Activated CD4-positive, alpha-beta T cell treated with anti-CD3 and anti-CD28 coated beads, Interleukin-2, Interleukin-6, amounts not matched to agents 100 ng/mL and 50 ng/mL, durations not matched to agents 16 hours and 8 hours (primary cell): ENCODE data around the gene CD72.
"Not testable (repeated sequence)": the region's sequence is repeated elsewhere in the genome, so short reads cannot be mapped to it uniquely, and the experiment has no call there.

Experiments used
- DNase-seq: peaks from one replicate; pipeline ENCODE4 v3.0.0-alpha.2; 2020

Gene CD72

GRCh38 chr9:35583521-35583920 lies 34.7 kb downstream of the CD72 start:
- DNase-seq = not testable (repeated sequence)

DNA sequence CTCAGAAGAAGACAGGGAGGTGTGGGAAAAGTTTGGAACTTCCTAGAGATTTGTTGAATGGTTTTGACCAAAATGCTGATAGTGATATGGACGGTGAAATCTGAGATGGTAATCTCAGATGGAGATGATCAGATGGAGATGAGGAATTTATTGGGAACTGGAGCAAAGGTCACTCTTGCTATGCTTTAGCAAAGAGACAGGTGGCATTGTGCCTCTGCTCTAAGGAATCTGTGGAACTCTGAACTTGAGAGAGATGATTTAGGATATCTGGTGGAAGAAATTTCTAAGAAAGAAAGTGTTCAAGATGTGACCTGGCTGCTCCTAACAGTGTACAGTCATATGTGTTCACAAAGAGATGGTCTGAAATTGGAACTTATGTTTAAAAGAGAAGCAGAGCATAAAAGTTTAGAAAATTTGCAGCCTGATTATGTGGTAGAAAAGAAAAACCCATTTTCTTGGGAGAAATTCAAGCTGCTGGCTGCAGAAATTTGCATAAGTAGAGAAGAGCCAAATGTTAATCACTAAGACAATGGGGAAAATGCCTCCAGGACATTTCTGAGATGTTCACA lies 38.5 kb downstream of the CD72 start:
- not testable (repeated sequence) for DNase-seq

DNA sequence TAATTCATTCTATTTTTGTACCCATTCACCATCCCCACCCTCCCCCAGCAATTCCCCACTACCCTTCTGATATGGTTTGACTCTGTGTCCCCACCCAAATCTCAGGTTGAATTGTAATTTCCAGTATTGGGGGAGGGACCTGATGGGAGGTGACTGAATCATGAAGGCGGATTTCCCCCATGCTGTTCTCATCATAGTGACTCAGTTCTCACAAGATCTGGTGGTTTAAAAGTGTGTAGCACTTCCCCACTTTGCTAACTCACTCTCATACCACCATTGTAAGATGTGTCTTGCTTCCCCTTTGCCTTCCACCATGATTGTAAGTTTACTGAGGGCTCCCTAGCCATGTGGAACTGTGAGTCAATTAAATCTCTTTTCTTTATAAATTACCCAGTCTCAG lies 39.1 kb downstream of the CD72 start:
- peak; percentile 65 for DNase-seq

GRCh38 chr9:35577486-35577885 lies 40.7 kb downstream of the CD72 start:
- DNase-seq = no peak

DNA sequence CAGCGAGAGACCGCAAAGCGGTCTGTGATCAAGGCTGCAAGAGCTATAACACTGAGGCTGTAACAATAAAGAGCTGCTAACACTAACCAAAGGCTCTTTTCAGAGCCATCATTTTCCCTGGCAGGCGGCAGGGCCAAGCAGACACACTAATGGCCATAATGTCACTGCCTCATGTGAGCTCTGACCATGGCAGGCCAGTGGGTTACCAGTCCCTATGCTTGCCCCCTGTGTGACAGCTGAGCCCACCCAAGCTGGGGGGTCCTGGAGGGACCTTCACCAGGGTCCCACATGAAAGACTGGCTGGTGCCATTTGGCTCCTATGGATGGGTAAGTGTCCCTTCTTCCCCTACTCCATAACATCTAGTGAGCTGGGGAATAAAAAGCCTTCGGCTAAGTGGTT lies 42.7 kb downstream of the CD72 start:
- DNase-seq = no peak

- DNase-seq = no peak
Measured at GRCh38 chr9:35574578-35575122, 43.6 kb downstream of the CD72 start.

DNA sequence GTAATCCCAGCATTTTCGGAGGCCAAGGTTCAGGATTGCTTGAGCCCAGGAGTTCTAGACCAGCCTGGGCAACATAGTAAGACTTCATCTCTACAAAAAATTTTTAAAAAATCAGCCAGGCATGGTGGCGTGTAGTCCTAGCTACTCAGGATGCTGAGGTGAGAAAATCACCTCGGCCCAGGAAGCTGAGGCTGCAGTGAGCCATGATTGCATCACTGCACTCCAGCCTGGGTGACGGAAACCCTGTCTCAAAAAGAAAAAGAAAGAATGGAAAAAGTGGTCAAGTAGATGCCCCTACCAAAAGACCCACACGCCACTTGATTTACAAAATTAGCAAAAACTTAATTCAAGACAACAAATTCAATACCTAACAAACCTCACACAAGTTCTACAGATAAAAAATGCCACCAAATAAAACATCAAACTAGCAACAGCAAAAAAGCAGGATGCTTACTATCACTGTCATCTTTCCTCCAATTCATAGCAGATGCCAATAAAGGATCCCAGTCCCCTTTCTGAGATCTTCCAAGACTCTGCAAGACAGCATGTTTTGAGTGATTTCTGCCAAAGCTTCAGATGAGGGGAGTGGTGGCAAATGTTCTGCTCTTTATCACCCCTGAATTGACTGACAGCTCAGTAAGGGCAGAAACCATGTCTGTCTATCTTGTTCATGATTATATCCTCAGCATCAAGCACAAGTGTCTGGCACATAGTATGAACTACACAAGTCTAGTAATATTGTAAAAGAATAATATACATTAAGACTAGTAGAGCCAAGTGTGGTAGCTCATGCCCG lies 47.3 kb downstream of the CD72 start:
- peak; percentile 80 for DNase-seq

- DNase-seq = no peak
Measured at GRCh38 chr9:35569206-35569605, 49.0 kb downstream of the CD72 start.

GRCh38 chr9:35568196-35568595 lies 50.0 kb downstream of the CD72 start:
- no peak for DNase-seq

DNA sequence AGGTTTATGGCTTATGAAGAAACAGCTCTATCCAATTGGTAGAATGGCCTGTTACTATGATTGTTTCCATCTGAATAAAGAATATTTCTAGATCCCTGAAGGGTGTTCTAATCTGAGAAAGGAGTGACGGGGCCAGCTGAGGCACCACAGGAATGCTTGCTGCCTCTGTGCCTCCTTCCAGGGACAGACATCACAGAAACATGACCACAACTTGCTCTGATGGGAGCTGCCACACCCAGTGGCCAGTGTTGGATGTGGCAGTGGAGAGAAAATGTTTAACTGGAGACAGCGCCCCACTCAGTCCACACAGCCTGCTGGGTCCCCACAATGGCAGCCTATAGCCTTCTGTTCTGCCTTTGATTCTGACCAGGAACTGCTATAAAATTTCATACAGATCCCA lies 51.8 kb downstream of the CD72 start:
- DNase-seq = no peak

DNA sequence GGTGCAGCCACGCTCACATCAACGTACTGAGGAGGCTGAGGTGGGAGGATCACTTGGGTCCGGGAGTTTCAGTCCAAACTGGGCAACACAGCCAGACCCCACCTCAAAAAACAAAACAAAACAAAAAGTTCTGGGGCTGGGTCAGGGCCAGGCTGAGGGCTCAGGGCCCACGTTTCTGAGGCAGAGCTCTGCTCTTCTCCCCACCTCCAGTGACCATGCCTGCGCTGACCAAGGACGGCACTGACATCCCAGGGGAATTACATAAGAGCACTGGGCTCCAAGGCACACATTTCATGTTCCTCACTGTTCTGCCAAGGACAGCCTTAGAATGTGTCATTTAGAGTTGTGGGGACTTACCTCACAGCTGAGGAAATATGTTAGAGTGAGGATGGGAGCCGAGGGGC lies 53.6 kb downstream of the CD72 start:
- DNase-seq = no peak

DNA sequence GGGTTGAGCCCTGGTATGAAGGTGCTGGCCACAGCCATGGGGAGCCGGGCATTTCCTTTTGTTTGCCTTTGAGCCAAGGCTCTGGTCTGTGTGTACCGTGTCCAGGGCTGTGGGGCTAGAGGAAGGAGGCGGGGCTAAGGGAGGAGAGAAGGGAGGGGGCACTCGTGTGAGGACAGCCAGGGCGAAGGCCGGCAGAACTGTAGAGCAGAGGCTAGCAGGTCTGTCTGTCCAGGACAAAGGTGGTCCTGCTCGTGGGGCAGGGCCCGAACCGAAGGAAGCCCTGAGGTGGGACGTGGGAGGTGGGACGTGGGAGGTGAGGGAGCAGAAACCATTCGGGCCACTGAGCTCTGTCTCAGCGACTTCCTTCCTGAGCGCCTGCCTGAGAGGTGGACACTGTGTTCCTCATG lies 54.4 kb downstream of the CD72 start:
- no peak for DNase-seq

DNA sequence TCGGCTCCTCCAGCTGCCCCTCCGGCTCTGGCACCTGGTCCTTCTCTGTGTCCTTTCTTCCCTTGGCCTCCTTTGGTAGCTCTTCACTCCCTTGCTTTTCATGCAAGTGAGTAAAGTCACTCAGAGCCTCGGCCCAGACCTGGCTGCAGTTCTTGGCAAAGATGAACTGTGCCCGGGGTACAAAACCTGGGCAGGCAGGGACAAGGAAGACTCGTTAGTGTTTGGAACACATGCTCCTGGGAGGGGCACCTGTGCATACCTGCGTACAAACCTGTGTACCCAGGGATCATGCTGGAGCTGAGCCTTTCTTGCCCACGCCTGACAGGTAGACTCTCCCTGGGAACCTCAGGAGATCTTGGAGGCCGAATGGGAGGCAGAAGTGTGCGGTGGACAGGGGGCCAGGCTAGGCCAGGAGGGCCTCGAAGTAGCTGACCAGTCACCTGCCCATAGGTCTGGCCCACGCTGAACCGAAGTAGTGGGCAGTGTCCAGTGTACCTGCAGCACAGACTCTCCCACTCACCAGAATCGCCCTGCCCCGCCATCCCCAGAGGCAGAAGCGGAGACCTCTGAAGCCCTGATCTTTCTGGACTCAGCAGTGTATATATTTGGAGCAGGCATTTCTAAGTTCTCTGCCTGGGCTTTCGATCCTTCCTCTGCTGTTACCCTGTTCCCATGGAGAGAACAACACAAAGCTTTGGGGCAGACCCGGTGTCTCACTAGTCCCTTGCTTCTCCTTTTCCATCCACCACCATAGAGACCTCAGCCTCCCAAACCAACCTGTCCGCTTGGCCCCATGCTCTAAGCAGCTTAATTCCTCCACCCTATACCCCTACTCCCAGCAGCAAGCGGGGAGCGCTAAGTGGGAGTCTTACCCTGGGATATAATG lies 55.1 kb downstream of the CD72 start:
- no peak for DNase-seq

DNA sequence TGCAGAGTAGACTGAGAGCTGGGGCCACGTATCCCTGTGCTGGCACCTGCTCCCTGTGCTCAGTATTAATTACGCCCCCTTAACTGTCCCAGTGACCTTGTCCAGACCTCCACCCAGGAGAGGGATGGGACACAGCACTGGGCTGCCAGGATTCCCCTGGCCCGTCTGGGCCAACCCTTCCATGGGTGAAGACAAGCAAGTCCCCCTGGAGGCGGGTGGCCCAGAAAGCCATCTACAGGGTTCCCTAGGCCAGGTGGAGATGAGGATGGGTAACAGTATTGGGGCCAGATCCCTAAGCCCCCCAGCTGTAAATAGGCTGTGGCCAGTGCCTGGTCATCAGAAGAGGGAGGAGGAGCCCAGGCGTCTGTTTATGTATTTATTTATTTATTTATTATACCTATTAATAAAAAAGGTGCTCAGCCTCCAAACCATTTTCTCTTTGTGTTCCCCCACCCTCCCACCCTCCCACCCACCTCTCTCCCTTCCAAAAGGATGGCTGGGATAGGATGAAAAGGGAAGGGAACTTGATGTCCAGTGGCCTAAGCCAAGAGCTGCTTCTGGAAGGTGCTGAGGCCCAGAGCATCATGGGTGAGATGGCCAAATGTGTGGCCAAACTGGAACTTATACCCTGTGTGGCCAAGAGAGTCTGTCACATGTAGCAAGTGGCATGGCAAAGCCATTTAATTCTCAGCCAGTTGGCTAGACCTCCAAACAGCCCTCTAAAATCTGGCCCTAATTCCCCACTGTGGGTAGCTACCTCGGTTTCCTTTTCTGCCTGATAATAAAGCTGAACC lies 56.5 kb downstream of the CD72 start:
- no peak for DNase-seq

GRCh38 chr9:35560625-35561337 lies 57.4 kb downstream of the CD72 start:
- no peak for DNase-seq
